GDM1 (cell line): ENCODE results near the gene ACBD6.

Experiments
- DNase-seq: peaks from one replicate; lab custom pipeline; 2025; lab: John Stamatoyannopoulos, UW

The ACBD6 gene

GRCh38 chr1:180525715-180526039 lies 23.3 kb upstream of the ACBD6 start:
- DNase-seq = no peak

- no peak for DNase-seq
Measured at GRCh38 chr1:180524915-180525714, 22.7 kb upstream of the ACBD6 start.

GRCh38 chr1:180524160-180524914 lies 22.0 kb upstream of the ACBD6 start:
- DNase-seq = no peak

GRCh38 chr1:180522213-180522515 lies 19.8 kb upstream of the ACBD6 start:
- no peak for DNase-seq

GRCh38 chr1:180521474-180522212 lies 19.3 kb upstream of the ACBD6 start:
- no peak for DNase-seq

GRCh38 chr1:180519846-180520245 lies 17.5 kb upstream of the ACBD6 start:
- DNase-seq = no peak

GRCh38 chr1:180515857-180516388 lies 13.5 kb upstream of the ACBD6 start:
- peak; percentile 65 for DNase-seq

- no peak for DNase-seq
Measured at GRCh38 chr1:180515364-180515763, 13.0 kb upstream of the ACBD6 start.

GRCh38 chr1:180513531-180513930 lies 11.2 kb upstream of the ACBD6 start:
- DNase-seq = no peak

- DNase-seq = no peak
Measured at GRCh38 chr1:180510882-180511281, 8.5 kb upstream of the ACBD6 start.

GRCh38 chr1:180508725-180509097 lies 6.3 kb upstream of the ACBD6 start:
- no peak for DNase-seq

- no peak for DNase-seq
Measured at GRCh38 chr1:180507795-180508724, 5.7 kb upstream of the ACBD6 start.

- no peak for DNase-seq
Measured at GRCh38 chr1:180505732-180506335, 3.5 kb upstream of the ACBD6 start.

GRCh38 chr1:180504186-180504585 lies 1.8 kb upstream of the ACBD6 start:
- no peak for DNase-seq

GRCh38 chr1:180503280-180503862 lies 994 bp upstream of the ACBD6 start:
- DNase-seq = no peak

GRCh38 chr1:180501865-180502360 lies 464 bp downstream of the ACBD6 start:
- no peak for DNase-seq

GRCh38 chr1:180500689-180501088 lies 1.7 kb downstream of the ACBD6 start:
- no peak for DNase-seq

- no peak for DNase-seq
Measured at GRCh38 chr1:180498594-180498993, 3.8 kb downstream of the ACBD6 start.

GRCh38 chr1:180497826-180498225 lies 4.6 kb downstream of the ACBD6 start:
- DNase-seq = no peak

GRCh38 chr1:180494370-180494769 lies 8.0 kb downstream of the ACBD6 start:
- DNase-seq = no peak

GRCh38 chr1:180489976-180490375 lies 12.4 kb downstream of the ACBD6 start:
- DNase-seq = no peak
